Peyer's patch (tissue), 4 donors: ENCODE data around the gene AMACR.

Experiments
- CTCF ChIP-seq, 6 experiments: fragments of 450-650 bp in 4 of 6; fragments of 200-600 bp in 2 of 6; sonication (generic) in 1 of 6; IDR thresholded peaks; one replicate each; pipeline ENCODE4 v1.5.1; 2017 to 2019; ENCODE audit warnings: antibody characterized with exemption in 6 of 6, mild to moderate bottlenecking in 3 of 6, moderate library complexity in 1 of 6
- POLR2A ChIP-seq, 2 donors: fragments of 450-650 bp; IDR thresholded peaks; one replicate each; pipeline ENCODE4 v1.5.1; 2017; ENCODE audit warnings: antibody characterized with exemption in 2 of 2, mild to moderate bottlenecking in 2 of 2, moderate library complexity in 2 of 2

GRCh38 chr5:34037726-34038125 is 29.9 kb upstream of the AMACR start:
- TF ChIP-seq CTCF (IDR thresholded peaks at IDR 0.05) (no peak), POLR2A (IDR thresholded peaks at IDR 0.05) (no peak)
